Uterus (tissue), 2 donors: Measurements from ENCODE around the gene MND1.

ENCODE experiments used
- POLR2A ChIP-seq, 2 donors: fragments of 450-650 bp; IDR thresholded peaks; one replicate each; pipeline ENCODE4 v1.6.1; 2016; ENCODE audit warnings: antibody characterized with exemption in 2 of 2, mild to moderate bottlenecking in 1 of 2, moderate library complexity in 1 of 2
- TF ChIP-seq, protein P1 (sequence below), 4 experiments: fragments of 200-600 bp in 2 of 4; fragments of 450-650 bp in 2 of 4; sonication (generic) in 2 of 4; IDR thresholded peaks; one replicate each; pipeline ENCODE4 v1.5.1; 2016 to 2019; ENCODE audit warnings: antibody characterized with exemption in 4 of 4, mild to moderate bottlenecking in 2 of 4, moderate library complexity in 1 of 4

DNA sequence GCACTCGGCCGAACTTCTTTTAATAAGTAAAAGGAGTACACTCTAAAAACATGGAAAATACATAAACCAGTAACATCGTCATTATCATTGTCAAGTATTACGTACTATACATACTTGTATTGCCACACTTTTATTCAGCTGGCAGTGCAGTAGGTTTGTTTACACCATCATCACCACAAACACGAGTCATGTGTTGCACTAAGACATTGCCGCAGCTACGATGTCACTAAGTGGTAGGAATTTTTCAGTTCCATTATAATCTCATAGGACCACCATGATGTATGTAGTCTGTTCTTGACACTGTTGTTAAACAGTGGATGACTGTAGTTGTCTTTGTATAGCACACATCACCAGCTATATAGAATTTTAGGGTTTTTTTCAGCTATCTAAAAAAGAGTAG is 73.6 kb downstream of the MND1 start:
- TF ChIP-seq, protein P1, sequence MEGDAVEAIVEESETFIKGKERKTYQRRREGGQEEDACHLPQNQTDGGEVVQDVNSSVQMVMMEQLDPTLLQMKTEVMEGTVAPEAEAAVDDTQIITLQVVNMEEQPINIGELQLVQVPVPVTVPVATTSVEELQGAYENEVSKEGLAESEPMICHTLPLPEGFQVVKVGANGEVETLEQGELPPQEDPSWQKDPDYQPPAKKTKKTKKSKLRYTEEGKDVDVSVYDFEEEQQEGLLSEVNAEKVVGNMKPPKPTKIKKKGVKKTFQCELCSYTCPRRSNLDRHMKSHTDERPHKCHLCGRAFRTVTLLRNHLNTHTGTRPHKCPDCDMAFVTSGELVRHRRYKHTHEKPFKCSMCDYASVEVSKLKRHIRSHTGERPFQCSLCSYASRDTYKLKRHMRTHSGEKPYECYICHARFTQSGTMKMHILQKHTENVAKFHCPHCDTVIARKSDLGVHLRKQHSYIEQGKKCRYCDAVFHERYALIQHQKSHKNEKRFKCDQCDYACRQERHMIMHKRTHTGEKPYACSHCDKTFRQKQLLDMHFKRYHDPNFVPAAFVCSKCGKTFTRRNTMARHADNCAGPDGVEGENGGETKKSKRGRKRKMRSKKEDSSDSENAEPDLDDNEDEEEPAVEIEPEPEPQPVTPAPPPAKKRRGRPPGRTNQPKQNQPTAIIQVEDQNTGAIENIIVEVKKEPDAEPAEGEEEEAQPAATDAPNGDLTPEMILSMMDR (IDR thresholded peaks at IDR 0.05) = no peak
- no peak for TF ChIP-seq POLR2A (IDR thresholded peaks at IDR 0.05)
